ENCODE data around the gene GRK6.

The GRK6 gene

GRCh38 chr5:177465044-177465443 lies 38.6 kb downstream of the GRK6 start:
- H3K36me3 ChIP-seq (ENCODE audit: control insufficient read depth in 2 of 2, insufficient read depth in 1 of 2, low read length in 2 of 2) = peaks cover 19 to 73% of the 10 kb centered on the region in 2 experiments; a peak in 2 of 3 replicates
- TF ChIP-seq CTCF (tag by site-specific recombination; IDR thresholded peaks at IDR 0.05) (no peak), ZNF146 (tag by site-specific recombination; IDR thresholded peaks at IDR 0.05) (peak; percentile 65), ZNF621 (tag by site-specific recombination; IDR thresholded peaks at IDR 0.05) (no peak), ZNF138 (tag by site-specific recombination; IDR thresholded peaks at IDR 0.05; ENCODE audit: borderline replicate concordance) (no peak), ZBTB44 (tag by site-specific recombination; IDR thresholded peaks at IDR 0.05) (no peak), SALL2 (tag by site-specific recombination; IDR thresholded peaks at IDR 0.05; ENCODE audit: borderline replicate concordance) (no peak), ZNF184 (tag by site-specific recombination; IDR thresholded peaks at IDR 0.05) (0 out of 2 replicates have a peak, but pooled peaks have one; percentile 12)
- ChIA-PET CTCF (interaction anchor here (0.7 to 1.6 kb wide), 3 partner anchors 8 to 39 kb away, joined by 4 read pairs; no protein-coding TSS in a partner anchor), POLR2A (interaction anchor here (1.0 to 2.2 kb wide), 2 partner anchors 10 to 11 kb away, joined by 3 to 8 read pairs; no protein-coding TSS in a partner anchor)
- no peak overlapping the region for H3K4me3 ChIP-seq (ENCODE audit: low read depth, low read length)
- no peak overlapping the region for H3K27ac ChIP-seq (ENCODE audit: extremely low read depth, low read depth, low read length)
- no peaks in the 10 kb centered on the region for H3K9me3 ChIP-seq (ENCODE audit: control insufficient read depth, insufficient read depth, low read depth, low read length)
- no peaks in the 10 kb centered on the region for H3K4me1 ChIP-seq (ENCODE audit: control insufficient read depth, insufficient read depth, low read length)

- Histone ChIP-seq H3K4me3 (ENCODE audit: low read depth, low read length) (no peak overlapping the region), H3K4me1 (ENCODE audit: control insufficient read depth, insufficient read depth, low read length) (no peaks in the 10 kb centered on the region), H3K27ac (ENCODE audit: extremely low read depth, low read depth, low read length) (no peak overlapping the region), H3K9me3 (ENCODE audit: control insufficient read depth, insufficient read depth, low read depth, low read length) (no peaks in the 10 kb centered on the region), H3K36me3 (ENCODE audit: control insufficient read depth in 2 of 2, insufficient read depth in 1 of 2, low read length in 2 of 2) (peaks cover 15 to 75% of the 10 kb centered on the region in 2 experiments; a peak in 2 of 3 replicates)
- POLR2A ChIA-PET = interaction anchor here (1.2 to 2.0 kb wide), 3 partner anchors 9 to 31 kb away, joined by 3 to 8 read pairs (median 3); partner anchors contain the start of gene PDLIM7
- TF ChIP-seq ZNF585B (tag by site-specific recombination; IDR thresholded peaks at IDR 0.05) = no peak
- CTCF ChIA-PET = interaction anchor here (1.3 kb wide), 1 partner anchor 11 kb away, joined by 5 read pairs; no protein-coding TSS in a partner anchor
Measured at GRCh38 chr5:177466861-177467260, 40.4 kb downstream of the GRK6 start.

GRCh38 chr5:177467436-177467835 lies 41.0 kb downstream of the GRK6 start:
- H3K4me3 ChIP-seq (ENCODE audit: low read depth, low read length) = no peak overlapping the region
- no peaks in the 10 kb centered on the region for H3K9me3 ChIP-seq (ENCODE audit: control insufficient read depth, insufficient read depth, low read depth, low read length)
- no peak overlapping the region for H3K27ac ChIP-seq (ENCODE audit: extremely low read depth, low read depth, low read length)
- H3K36me3 ChIP-seq (ENCODE audit: control insufficient read depth in 2 of 2, insufficient read depth in 1 of 2, low read length in 2 of 2) = peaks cover 15 to 74% of the 10 kb centered on the region in 2 experiments; a peak in 2 of 3 replicates
- ChIA-PET POLR2A (interaction anchor here (0.6 to 2.4 kb wide), 3 partner anchors 10 to 130 kb away, joined by 4 to 12 read pairs (median 8); no protein-coding TSS in a partner anchor), CTCF (interaction anchor here (0.9 kb wide), 1 partner anchor 34 kb away, joined by 3 read pairs; no protein-coding TSS in a partner anchor)
- TF ChIP-seq HIC1 (tag by site-specific recombination; IDR thresholded peaks at IDR 0.05) = 0 out of 2 replicates have a peak, but pooled peaks have one; percentile 30
- TF ChIP-seq ZNF571 (tag by site-specific recombination; IDR thresholded peaks at IDR 0.05) = no peak
- peaks cover 4% of the 10 kb centered on the region for H3K4me1 ChIP-seq (ENCODE audit: control insufficient read depth, insufficient read depth, low read length)

- Histone ChIP-seq H3K4me1 (ENCODE audit: control insufficient read depth, insufficient read depth, low read length) (peaks cover 4% of the 10 kb centered on the region), H3K4me3 (ENCODE audit: low read depth, low read length) (no peak overlapping the region), H3K27ac (ENCODE audit: extremely low read depth, low read depth, low read length) (no peak overlapping the region), H3K36me3 (ENCODE audit: control insufficient read depth in 2 of 2, insufficient read depth in 1 of 2, low read length in 2 of 2) (peaks cover 15 to 67% of the 10 kb centered on the region in 2 experiments; a peak in 2 of 3 replicates), H3K9me3 (ENCODE audit: control insufficient read depth, insufficient read depth, low read depth, low read length) (no peaks in the 10 kb centered on the region)
- TF ChIP-seq ZNF19 (tag by site-specific recombination; IDR thresholded peaks at IDR 0.05; ENCODE audit: low read depth) = no peak
- TF ChIP-seq MYNN (tag by site-specific recombination; IDR thresholded peaks at IDR 0.05; ENCODE audit: borderline replicate concordance) = no peak
- TF ChIP-seq GLIS1 (tag by site-specific recombination; IDR thresholded peaks at IDR 0.05) = no peak
- no peak for TF ChIP-seq ZNF292 (tag by site-specific recombination; IDR thresholded peaks at IDR 0.05; ENCODE audit: borderline replicate concordance, low read depth)
- no peak for TF ChIP-seq ZNF600 (tag by site-specific recombination; IDR thresholded peaks at IDR 0.05)
- no peak for TF ChIP-seq ZNF391 (tag by site-specific recombination; IDR thresholded peaks at IDR 0.05; ENCODE audit: borderline replicate concordance, low read depth)
- no peak for TF ChIP-seq CTCF (tag by site-specific recombination; IDR thresholded peaks at IDR 0.05)
- CTCF ChIA-PET = interaction anchor here (0.9 kb wide), 1 partner anchor 33 kb away, joined by 3 read pairs; no protein-coding TSS in a partner anchor
- POLR2A ChIA-PET = interaction anchor here (0.6 to 7.3 kb wide), 4 partner anchors 10 to 129 kb away, joined by 4 to 102 read pairs (median 14); partner anchors contain the start of gene PDLIM7
Measured at GRCh38 chr5:177468329-177468684, 41.8 kb downstream of the GRK6 start.
